AG10803 (cell line): ENCODE data around the gene ID4.

Experiments
- DNase-seq: peaks from one replicate; pipeline ENCODE4 v3.0.0; 2010; ENCODE audit warnings: low read depth
- H3K4me3 ChIP-seq: 2 replicates; pipeline ENCODE4 v1.5.1; 2011; ENCODE audit warnings: mild to moderate bottlenecking, low read length, control low read depth
- CTCF ChIP-seq: conservative IDR thresholded peaks from 2 replicates; pipeline ENCODE4 v1.5.1; 2011; ENCODE audit warnings: mild to moderate bottlenecking, low read length, control low read depth, inconsistent platforms

ID4 gene

GRCh38 chr6:19838442-19839236 lies 1.5 kb downstream of the ID4 start:
- H3K4me3 ChIP-seq: peak overlapping the region; percentile 78
- DNase-seq: peak; percentile 21
- TF ChIP-seq CTCF: no peak

GRCh38 chr6:19839237-19839546 lies 2.0 kb downstream of the ID4 start:
- no peak for TF ChIP-seq CTCF
- no peak for DNase-seq
- H3K4me3 ChIP-seq: peak overlapping the region; percentile 78

GRCh38 chr6:19839788-19840187 lies 2.6 kb downstream of the ID4 start:
- no peak for DNase-seq
- no peak for TF ChIP-seq CTCF
- peak overlapping the region; percentile 1; the same call in 1 of the 2 replicates for H3K4me3 ChIP-seq

- no peak overlapping the region for H3K4me3 ChIP-seq
- DNase-seq: no peak
- TF ChIP-seq CTCF: no peak
Observed at GRCh38 chr6:19841181-19841580, 4.0 kb downstream of the ID4 start.

GRCh38 chr6:19842030-19842615 lies 5.0 kb downstream of the ID4 start:
- no peak for DNase-seq
- no peak for TF ChIP-seq CTCF
- no peak overlapping the region for H3K4me3 ChIP-seq

- DNase-seq: no peak
- TF ChIP-seq CTCF: no peak
Observed at GRCh38 chr6:19844689-19845088, 7.5 kb downstream of the ID4 start.

More at GRCh38 chr6:19844689-19845088, 7.5 kb downstream of the ID4 start:
- H3K4me3 ChIP-seq: no peak overlapping the region
